Body of pancreas (tissue), 4 donors: ENCODE measurements around the gene CPN2.

ENCODE experiments used
- CTCF ChIP-seq, 7 experiments: fragments of 450-650 bp in 4 of 7; fragments of 200-600 bp in 3 of 7; sonication (generic) in 3 of 7; IDR thresholded peaks; one replicate each; pipeline ENCODE4 v1.5.1; 2016 to 2019; ENCODE audit warnings: antibody characterized with exemption in 7 of 7
- POLR2A ChIP-seq, 3 donors: fragments of 450-650 bp; IDR thresholded peaks; one replicate each; pipeline ENCODE4 v1.6.1; 2016; ENCODE audit warnings: antibody characterized with exemption in 3 of 3, mild to moderate bottlenecking in 2 of 3

- TF ChIP-seq CTCF (IDR thresholded peaks at IDR 0.05), result no peak
- no peak for TF ChIP-seq POLR2A (IDR thresholded peaks at IDR 0.05)
Observed at GRCh38 chr3:194379231-194379630, 28.1 kb upstream of the CPN2 start.
